HG03139 (cell line): ENCODE measurements around the gene SMIM7.

Experiments
- ATAC-seq: cut with Tn5 transposase; IDR thresholded peaks from one replicate; pipeline ENCODE4 v1.9.1; 2021; ENCODE audit not compliant: unreplicated experiment

SMIM7 gene

DNA sequence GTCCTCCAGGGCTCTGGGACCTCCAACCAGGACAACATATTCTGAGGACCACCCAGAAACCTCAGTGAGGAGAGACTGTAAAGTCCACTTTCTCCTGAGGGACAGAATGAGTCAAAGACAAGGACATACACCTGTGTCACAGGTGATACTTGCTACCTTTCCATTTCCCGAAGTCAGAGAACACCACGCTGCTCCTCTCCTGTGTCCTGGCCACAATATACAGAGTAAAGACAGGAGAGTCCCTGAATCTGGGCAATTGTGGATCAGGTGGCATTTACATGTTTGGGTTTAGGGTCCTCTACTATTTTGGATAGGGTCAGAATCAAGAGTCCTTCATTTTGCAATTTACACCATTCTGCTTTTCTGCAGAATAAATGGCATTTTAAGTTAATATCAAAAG is 36.9 kb downstream of the SMIM7 start:
- no peak for ATAC-seq

DNA sequence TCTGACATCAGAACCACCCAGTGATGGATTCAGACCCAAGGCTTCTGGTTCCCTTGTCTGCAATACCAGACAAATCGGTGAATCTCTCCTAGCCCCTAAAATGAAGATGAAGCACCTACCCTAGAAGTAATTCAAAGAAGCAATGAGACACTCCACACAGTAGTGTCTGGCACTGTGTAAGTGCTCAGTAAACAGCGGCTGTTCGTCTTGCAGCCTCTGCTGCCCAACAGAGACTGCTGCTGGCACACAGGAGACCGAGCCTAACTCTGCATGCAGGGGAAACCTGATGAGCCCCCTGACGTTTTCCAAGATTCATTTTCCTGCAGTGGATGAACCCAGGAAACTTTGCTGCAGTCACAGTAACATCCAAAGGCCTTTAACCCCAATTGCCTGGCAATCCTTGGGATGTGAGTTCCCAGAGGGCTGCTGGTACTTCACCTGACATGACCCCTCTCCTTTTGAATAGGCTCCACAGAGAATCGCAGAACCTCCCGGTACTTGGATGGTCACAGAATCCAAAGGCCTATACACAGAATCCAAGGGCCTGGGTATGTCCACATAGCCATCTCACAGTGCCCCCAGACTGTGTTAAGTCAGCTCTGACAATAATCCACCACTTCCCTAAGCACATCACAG is 38.7 kb downstream of the SMIM7 start:
- ATAC-seq, result no peak

DNA sequence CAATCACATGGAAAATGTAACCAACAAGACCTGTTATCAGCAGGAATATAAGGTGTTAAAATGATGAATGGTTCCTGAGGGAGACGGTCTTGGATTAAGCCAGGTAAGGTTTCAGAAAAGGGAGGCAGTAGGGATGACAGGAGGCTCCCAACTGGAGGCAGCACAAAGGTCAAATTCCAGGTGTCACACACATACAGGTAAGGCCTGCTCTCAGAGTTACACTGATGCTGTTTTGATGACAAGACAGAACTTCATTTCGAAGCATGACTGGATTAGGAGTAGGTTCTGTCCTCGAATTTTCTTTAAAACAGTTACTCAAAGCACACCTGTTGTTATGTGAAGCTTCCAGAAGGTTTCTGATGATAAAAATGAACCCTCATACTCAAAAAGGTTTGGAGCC is 39.4 kb downstream of the SMIM7 start:
- no peak for ATAC-seq

DNA sequence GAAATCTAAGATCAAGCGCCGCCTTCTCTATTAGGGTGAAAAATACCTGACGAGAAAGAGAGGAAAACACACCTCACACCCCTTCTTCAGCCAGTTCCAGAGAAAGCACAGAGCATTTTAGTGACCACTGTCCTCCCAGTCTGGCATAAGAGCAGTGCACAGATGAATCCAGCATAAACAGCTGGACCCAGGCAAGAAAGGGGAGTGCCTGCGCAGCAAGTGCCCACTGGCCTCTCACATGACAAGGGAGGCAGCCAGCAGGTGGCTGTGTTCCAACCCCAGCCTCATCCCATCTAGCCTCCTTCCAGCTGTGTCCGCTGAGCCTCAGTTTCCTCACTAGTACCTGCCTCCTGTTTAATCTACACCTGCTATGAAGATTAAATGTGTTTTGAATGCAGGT is 39.9 kb downstream of the SMIM7 start:
- no peak for ATAC-seq

DNA sequence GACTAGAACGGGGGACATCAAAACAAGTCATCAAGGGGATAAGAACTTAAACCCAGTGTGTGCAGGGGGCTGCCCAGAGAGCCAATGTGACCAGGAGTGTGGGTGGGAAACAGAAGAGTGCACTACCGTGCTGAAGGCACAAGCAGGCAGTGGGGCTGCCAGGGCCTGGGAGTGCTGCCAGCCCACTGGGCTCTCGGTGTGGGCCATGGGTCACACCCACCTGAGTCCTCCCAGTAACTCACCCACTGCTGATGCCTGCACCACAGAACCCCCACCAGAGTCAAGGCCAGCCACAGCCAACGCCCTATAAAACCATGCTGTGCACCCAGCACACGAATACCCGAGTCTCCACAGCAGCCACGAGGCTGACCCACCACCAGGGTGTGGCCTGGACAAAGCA is 40.5 kb downstream of the SMIM7 start:
- no peak for ATAC-seq

DNA sequence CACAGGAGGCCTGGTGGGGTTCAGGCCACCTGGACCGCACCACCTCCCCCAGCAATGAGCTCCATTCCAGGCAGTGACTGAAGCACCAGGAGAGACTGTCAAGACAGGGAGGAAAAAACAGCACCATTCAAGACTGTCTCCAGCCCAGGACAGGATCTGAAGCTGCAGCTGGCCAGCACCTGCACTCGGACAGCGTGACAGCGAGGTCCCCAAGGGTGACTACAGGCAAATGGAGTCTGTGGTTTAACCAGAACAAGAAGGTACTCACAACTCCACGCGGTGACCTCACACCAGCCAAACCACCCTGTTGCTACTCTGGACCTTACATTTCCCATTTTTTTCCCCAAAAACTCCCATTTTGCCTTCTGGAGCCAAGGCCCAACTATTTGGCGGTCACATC is 41.7 kb downstream of the SMIM7 start:
- no peak for ATAC-seq

DNA sequence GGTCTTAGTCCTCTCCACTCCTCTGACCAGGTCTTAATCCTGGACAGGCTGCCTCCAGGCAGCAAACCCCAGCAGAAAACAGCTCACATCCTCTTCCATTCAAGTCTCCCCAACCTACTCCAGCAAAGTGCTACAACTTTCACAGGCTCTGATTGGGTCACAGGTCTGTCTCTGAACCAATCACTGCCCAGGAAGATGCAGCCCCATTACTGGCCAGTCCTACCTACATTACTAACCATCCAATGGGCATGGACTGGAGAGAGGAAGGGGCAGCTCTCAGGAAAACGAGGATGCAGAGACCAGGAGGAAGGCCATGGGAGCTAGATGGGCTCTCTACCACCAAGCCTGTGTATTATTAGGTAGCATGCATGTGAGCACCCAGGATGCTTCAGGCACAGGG is 44.1 kb downstream of the SMIM7 start:
- no peak for ATAC-seq

DNA sequence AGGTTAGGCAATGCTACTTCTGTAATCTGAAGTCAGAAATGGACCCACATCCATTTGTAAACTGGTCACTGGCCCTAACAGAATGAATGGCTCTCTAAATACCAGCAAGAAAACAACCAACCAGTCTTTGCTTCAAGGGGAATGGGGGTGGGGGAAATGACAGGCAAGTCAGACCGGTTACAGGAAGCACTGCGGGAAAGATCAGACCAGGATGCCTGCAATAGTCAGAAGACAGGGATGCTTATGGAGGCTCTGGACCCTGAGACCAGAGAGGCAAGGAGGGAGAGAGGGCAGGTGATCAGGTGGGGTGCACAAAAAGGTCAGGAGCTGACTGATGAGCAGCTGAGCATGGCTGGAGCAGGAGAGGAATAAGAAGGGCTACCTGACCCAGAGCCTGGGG is 45.0 kb downstream of the SMIM7 start:
- ATAC-seq, result no peak

DNA sequence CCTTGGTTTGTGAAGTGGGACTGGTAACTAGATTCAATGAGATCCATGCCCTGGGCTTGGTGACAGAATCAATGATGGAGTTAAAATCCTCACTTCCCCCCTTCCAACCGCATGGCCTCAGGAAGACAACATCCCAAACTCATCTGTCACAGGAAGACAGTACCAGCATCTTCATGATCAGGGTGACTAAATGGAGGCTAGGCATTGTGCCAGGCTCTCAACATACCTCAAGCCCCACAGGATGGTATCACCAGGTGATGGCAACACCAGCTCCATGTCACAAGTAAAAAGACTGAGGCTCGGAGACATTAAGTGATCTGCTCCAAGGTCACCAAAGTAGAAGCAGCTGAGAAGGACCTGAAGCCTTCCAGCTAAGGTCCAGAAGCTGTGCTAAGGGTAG is 46.1 kb downstream of the SMIM7 start:
- ATAC-seq, result no peak

DNA sequence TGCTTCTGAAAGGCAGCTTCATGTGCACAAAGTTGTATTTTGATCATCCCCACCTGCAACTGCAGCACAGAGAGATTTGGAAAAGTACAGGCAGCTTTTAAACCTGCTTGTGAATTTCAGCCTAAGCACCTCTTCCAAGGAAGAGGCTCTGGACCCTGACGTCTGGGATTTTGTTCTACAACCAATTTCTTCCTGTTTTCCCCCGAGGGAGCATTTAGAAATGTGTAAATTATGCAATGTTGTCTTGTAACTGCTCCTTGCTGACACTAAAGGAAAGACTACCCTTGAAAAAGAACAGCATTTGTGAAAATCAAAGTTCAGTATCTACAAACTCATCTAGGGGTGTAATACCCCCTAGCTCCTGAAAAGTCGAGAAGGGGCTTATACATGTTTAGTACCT is 47.3 kb downstream of the SMIM7 start:
- no peak for ATAC-seq

DNA sequence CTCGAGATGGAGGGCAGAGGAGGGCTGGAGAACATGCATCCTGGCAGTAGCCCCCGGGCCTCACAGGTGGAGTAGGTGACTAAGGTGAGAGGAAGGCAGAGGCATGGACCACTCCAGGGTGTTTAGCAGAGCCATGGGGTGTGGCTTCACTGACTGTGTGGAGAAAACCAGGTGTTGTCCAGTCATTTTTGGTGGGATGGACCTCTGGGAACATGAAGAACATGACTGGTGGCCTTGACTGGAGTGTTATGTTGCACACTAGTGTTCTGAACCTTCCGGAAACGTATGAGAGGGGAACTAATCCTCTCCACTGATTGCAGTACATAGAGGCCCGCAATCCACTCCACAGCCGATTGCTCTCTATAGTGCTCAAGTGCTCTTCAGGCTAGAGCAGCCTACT is 48.8 kb downstream of the SMIM7 start:
- ATAC-seq, result no peak

DNA sequence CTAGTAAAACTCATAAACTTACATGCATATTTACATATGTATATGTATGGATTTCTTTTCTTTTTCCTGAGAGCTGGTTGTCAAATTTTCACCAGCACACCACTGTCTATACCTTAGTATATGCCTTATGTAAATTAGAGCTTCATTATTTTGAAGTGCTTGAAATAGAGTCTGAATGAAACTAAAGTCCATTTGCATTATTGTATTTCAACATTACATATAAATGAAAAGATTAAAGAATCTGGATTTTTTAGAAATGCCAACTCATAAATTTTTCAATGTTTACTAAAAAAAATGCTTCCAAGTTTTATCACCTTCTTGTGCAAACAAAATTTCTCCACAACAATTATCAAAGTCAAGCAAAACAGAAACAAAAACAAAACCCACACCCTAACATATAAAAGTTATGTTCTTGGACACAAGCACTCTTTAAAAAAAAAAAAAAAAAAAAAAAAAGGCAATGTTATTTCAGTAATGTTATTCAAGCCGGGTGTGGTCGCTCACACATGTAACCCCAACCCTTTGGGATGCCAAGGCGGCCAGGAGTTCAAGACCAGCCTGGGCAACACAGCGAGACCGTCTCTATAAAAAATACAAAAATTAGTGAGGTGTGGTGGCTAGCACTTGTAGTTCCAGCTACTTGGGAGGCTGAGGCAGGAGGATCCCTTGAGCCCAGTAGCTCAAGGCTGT is 50.3 kb downstream of the SMIM7 start:
- ATAC-seq, result no peak

DNA sequence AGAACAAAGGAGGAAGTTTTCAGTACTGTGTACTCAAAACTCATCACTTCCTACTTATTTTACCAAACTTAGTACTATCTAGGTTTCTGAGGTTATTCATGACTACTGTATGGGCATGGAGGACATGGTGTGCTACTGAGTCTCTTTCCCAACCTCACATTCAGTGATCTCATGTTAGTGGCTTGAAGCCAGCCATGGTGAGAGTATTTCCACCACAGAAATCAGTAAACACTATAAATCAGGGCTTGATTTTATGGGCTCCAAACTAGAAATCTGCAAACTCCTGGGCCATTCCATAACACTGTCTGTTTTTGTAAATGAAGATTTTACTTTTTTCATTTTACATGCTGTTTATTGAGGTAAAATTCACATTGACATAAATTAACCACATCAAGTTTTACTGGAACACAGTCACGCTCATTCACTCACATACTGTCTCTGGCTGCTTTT is 51.6 kb downstream of the SMIM7 start:
- no peak for ATAC-seq

DNA sequence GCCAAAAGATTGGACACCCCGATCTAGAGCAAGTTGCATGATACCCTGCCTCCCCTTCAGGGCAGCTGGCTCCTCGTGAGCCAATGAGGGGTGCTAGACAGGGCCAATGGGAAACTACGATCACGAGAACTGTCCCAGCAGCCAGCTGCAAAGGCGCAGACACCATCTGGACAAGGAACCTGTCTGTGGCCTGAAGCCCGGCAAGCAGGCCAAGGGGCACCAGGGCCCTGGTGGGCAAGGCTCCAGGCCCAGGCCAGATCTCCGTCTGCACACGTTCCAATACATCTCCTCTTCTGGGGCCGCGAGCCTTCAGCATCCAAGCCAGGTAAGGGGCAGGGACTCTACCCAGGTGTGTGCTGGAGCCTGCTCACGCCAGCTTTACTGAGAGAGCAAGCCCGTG is 52.1 kb downstream of the SMIM7 start:
- no peak for ATAC-seq

DNA sequence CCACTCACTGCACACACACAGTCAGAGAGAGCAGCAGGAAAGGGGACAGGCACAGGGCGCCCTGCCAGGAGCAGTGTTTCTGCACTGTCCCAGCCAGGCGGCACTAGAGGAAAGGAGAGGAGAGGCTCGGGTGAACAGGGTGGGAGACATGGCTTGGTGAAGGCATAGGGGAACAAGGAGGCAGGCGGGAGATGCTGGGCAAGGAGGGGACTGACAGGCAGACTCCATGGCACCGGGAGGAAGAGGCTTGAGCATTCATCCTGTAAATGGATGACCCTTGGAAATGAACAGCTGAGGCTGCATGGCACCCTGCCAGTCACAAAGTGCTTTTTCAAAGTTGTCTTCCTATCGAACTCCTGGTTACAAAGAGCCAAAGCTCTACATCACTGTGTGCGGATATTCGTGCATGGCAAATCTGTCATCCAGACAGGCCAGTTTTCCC is 54.4 kb downstream of the SMIM7 start:
- ATAC-seq, result no peak

DNA sequence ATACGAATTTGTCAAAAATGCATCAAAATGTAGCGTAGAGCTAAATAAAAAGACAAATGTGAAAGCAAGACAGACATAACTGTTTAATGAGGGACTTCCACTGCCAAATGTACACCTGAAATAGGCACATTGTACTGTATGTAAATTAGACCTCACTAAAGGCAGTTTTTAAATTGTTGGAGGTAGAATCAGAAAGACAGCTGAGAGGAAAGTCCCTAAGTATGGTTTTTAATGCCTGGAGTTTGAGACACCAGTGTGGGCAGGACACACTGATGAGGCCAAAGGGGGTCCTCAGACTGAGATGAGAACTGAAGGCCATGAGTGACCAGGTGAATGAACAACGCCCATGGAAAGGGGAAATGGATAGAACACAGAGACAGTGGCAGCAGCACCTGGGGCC is 54.8 kb downstream of the SMIM7 start:
- ATAC-seq, result no peak

DNA sequence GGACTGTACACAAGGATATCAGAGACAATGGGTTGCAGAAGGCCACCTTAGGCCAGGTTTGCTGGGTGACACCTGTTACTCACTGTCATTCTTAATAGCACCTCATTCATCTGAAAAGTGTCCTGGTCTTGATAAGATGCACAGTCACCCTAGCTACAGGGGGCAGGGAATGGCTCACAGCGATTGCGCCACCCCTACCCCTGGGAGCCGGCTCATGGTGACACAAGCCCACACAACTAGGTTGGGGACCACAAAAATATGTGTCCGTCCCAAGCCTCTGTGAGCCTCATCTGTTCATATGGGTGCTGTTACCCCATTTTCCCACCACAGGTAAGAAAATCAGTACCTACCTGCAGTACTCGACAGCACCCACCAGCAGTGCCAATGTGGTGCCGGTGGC is 55.3 kb downstream of the SMIM7 start:
- no peak for ATAC-seq

DNA sequence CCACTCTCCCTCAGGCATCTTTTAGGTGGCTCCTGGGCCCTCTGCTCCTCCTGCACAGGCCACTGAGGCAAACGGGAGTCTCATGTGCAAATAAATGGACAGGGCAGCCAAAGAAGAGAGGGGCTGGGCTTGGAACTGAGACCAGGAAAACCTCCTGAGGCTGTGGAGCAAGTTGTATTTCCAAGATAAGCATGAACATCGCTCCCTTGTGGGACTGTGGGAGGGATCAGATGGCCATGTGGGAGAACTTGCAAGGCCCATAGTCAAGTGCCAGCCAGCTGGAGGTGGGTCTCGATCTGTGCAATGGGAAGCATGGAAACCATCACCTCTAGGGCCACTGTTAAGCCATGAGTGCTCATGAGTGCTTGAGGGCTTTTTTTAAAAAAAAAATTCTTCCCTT is 56.9 kb downstream of the SMIM7 start:
- no peak for ATAC-seq

DNA sequence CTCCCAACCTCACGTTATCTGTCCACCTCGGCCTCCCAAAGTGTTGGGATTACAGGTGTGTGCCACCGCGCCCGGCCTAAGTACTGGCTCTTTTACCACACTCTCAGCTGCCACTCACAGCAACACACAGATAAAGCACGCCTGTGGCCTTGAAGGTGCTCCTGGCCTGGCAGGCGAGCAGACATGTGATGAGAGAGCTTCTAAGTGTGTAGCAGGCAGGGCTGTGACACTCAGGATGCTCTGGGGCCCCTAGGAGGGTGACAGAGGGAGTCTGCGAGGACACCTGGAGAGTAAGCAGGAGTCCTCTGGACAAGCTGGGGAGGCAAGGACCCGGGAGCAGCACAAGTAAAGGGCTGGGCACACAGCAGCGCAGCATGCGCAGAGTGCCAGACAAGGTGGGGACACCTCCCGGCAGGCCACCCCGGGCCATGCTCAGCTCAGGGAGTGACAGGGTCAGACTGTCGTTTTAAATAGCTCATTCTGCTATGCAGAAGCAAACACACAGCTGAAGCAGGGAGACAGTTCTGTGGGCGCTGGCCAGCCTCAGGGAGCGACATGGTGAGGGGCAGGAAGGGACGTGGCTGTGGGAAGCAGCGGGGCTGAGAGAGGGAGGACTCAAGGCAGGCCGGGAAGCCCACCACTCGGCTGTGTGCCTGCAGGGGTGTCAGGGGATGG is 58.4 kb downstream of the SMIM7 start:
- ATAC-seq, result no peak

DNA sequence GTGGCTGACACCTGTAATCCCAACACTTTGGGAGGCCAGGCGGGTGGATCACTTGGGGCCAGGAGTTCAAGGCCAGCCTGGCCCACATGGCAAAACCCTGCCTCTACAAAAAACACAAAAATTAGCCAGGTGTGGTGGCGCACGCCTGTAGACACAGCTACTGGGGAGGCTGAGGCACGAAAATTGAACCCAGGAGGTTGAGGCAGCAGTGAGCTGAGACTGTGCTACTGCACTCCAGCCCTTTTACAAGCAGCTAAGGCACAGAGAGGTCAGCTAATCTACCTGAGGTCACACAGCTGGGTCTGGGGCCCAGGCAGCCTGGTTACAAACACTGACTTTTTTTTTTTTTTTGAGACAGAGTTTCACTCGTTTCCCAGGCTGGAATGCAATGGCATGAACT is 59.1 kb downstream of the SMIM7 start:
- ATAC-seq, result no peak

DNA sequence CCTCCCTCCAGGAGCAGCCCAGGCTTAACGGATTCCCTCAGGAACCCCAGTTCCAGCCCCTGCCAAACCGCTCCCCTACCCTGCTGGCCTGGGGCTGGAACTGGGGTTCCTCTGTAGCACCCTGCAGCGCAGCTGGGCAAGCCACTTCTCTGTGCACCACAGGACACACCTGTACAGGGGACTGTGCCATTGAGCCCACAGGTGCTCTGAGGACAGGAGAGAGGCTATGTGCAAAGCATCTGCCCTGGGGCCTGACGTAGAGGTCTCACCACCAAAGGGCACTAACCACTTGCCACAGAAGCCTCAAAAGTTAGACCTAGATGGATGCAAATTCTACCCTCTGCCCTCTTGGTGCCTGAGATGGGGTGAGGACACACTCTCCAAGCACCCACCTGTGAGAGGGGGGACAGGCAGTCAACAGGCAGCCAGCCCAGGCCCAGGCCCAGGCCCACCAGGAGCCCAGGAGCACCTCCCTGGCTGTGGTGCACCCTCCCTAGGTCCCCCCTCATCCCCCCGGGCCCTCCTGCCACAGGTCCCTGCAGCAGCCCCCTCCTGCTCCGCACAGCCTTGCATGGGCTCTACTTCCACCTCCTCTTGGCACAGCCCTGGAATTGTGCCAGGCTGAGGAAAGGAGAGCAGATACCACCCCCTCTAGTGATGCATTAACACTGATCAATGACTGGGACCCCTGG is 60.1 kb downstream of the SMIM7 start:
- ATAC-seq, result no peak

DNA sequence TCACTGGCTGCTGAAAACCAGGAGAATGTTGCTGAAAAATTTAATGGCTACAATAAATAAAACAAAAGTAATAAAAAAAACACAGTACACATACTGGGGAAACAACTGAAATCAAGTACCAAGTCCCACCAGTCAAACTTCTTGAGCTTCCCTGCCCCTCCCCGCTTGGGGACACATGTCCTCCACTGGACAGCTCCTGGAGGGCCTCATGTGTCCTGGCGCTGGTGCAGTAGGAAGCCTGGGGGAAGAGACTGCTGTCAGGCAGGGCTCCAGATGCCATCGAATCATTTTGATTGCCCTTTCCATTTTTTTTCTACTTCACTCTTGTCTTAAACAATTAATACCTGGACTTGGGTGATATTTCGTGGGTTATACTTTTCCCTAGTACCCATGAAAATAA is 61.1 kb downstream of the SMIM7 start:
- no peak for ATAC-seq
